Heart right ventricle (tissue), 16 donors: ENCODE results near the gene PTPRJ. TPM values are rescaled to one million over a fixed set of nuclear protein-coding genes. Genes with fewer than 3 reads are reported as not detected.

Experiments used
- ATAC-seq, 8 donors: fragments of 200-7000 bp; cut with Tn5 transposase; one replicate each; pipeline ENCODE4 v1.9.1; 2020; ENCODE audit warnings: mild to moderate bottlenecking in 8 of 8, moderate library complexity in 8 of 8, moderate number of reproducible peaks in 1 of 8
- DNase-seq, 2 donors: peaks; one replicate each; pipeline ENCODE4 v3.0.0-alpha.2; 2020
- H3K27ac ChIP-seq, 10 donors: fragments of 200-600 bp; sonication (generic) in 2 of 10; one replicate each; pipeline versions ENCODE4 v1.5.0 to v1.8.0; 2020 to 2022; ENCODE audit warnings: mild to moderate bottlenecking in 3 of 10
- H3K27me3 ChIP-seq, 7 donors: fragments of 200-600 bp; one replicate each; pipeline ENCODE4 v1.8.0; 2021 to 2022; ENCODE audit warnings: mild to moderate bottlenecking in 2 of 7
- H3K36me3 ChIP-seq, 9 donors: fragments of 200-600 bp; sonication (generic) in 1 of 9; one replicate each; pipeline versions ENCODE4 v1.5.0 to v1.8.0; 2020 to 2022; ENCODE audit warnings: mild to moderate bottlenecking in 2 of 9
- H3K4me1 ChIP-seq, 9 donors: fragments of 200-600 bp; sonication (generic) in 1 of 9; one replicate each; pipeline versions ENCODE4 v1.5.0 to v1.8.0; 2020 to 2022; ENCODE audit warnings: mild to moderate bottlenecking in 4 of 9
- H3K4me3 ChIP-seq, 10 donors: fragments of 200-600 bp; sonication (generic) in 2 of 10; one replicate each; pipeline versions ENCODE4 v1.5.0 to v1.8.0; 2020 to 2022; ENCODE audit warnings: mild to moderate bottlenecking in 7 of 10, moderate library complexity in 2 of 10
- H3K9me3 ChIP-seq, 11 donors: fragments of 200-600 bp in 10 of 11; sonication (generic) in 2 of 11; one replicate each; pipeline versions ENCODE4 v1.5.0 to v1.8.0; 2013 to 2022; ENCODE audit warnings: mild to moderate bottlenecking in 2 of 11, control low read depth in 1 of 11, moderate library complexity in 1 of 11
- WGBS, 2 donors: extraction: QIAGEN DNeasy Blood & Tissue Kit; methylation state at CpG; one replicate each; pipeline ENCODE4 v1.1.7; 2013; ENCODE audit warnings: inconsistent platforms in 1 of 2; 5-methylcytosine and 5-hydroxymethylcytosine counted together
- intact Hi-C, 10 donors: fragments of 100-400 bp; cut with DNase I; formaldehyde crosslinking; loops; one replicate each; pipeline versions ENCODE4 v1.11.1 to v1.14.2; 2022
- polyA plus RNA-seq, 2 donors: library from polyadenylated mRNA; stranded (reverse); fragments of 200-250 nt; gene quantifications; one replicate each; pipeline ENCODE4 v1.2.3, GENCODE V29; 2013
- total RNA-seq, 10 donors: library from RNA; stranded (reverse); fragmentation: NEBNext Ultra II Directional in 3 of 10; extraction: Animal tissue kit (Norgen Biotek cat#: 25700) in 3 of 10; gene quantifications; one replicate each; pipeline versions ENCODE4 v1.2.1 to v1.2.4, GENCODE V29; 2021 to 2023
- TF ChIP-seq, protein P1 (sequence below), 9 donors: fragments of 200-600 bp; sonication (generic) in 2 of 9; IDR thresholded peaks; one replicate each; pipeline versions ENCODE4 v1.5.0 to v1.8.0; 2021 to 2022; ENCODE audit warnings: antibody characterized with exemption in 9 of 9, mild to moderate bottlenecking in 5 of 9, moderate library complexity in 1 of 9
- donor health status: Arrhythmogenic right ventricular cardiomyopathy.
- donor health status: ischemic (EF 13 %, LVEDD 7.1; RV severe dilation, severe dysfunction).
- donor health status: healthy with polysubstance abuse.
- donor health status: DM: no; HTN: yes; CAD: no.
- donor health status: DM: no; HTN: no; CAD: no.
- donor health status: ischemic (EF 25% LVEDD 6.9; RV normal size, moderate dysfunction).
- donor health status: ischemic (EF 25% LVEDD 5.7; RV mildly dilated, moderate dysfunction).
- donor health status: healthy.
- donor health status: DM: yes; HTN: yes; CAD: no.
- donor health status: Ischemic cardiomyopathy.
- donor health status: ischemic (EF 35%, LVEDD 5.7; RV mildly dilated, moderate dysfunction).
- donor health status: nonischemic (EF 11% LVEDD 7.7; RV severe dilation, severe dysfunction).
- donor health status: DM: yes; HTN: yes; CAD: no.
- donor health status: PGD.
- donor health status: ischemic (EF 29% LVEDD 5.4; RV normal size, mild dysfunction).
- donor health status: nonischemic (EF 23%, LVEDD 6.1; RV moderate dilation, normal function).

Gene PTPRJ
- total and polyA plus RNA-seq, 12 donors, result 0.78 to 22.9 (median 6.7) TPM

DNA sequence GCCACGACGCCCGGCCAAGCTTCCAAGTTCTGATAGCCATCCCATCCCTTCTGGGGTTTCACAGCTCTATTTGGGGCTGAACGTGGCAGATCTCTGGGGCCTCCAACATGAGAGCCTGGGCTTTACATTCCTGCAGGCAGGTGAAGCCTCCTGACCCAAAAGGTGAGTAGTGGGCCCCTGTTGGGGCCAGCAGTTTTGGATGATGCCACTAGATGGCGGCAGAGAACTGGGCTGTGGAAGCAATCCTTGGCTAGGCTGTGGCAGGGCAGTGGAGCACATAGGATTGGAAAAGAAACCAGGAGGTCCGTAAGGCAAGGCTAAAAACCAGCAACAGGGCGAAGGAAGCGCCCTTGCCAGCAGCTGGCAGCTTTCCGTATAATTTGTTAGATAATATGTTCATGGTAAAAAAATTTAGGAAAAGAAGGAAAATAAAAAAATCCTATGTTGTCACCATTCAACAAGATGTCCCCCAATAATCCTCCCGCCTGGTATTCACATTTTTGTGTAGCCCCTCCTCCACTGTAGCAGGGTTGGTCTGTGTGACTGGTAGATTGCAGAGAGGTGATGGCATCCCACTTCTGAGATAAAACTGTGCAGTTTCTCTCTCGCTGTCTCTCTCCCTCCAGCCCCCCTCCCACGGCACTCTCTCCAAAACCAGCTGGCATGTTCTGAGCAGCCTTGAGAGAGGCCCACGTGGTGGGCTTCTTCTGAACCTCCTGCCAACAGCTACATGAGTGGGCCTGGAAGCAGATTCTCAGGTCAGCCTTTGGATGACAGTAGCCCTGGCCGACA lies 192.7 kb downstream of the PTPRJ start:
- Histone ChIP-seq H3K36me3 (peaks cover 0 to 14% (median 0%) of the 10 kb centered on the region in 9 donors), H3K27ac (peak overlapping the region in 8 of 10 donors; percentile 26 to 90 (median 66)), H3K4me1 (peaks cover 6 to 53% (median 36%) of the 10 kb centered on the region in 9 donors), H3K4me3 (peak overlapping the region in 1 of 10 donors; percentile 16), H3K9me3 (peaks cover 0 to 8% (median 0%) of the 10 kb centered on the region in 11 donors), H3K27me3 (no peaks in the 10 kb centered on the region)
- 31 to 32% methylated on average over 14 of the region's 14 CpGs for WGBS, 2 donors
- peak; percentile 60 to 67 for DNase-seq
- intact Hi-C loops, result loop anchor here in 4 of 10 donors (5.0 to 10.0 kb wide), 3 partner anchors 132 to 992 kb away; partner anchors contain the start of gene OR4S1 (in 3 of the 4)
- TF ChIP-seq, protein P1, sequence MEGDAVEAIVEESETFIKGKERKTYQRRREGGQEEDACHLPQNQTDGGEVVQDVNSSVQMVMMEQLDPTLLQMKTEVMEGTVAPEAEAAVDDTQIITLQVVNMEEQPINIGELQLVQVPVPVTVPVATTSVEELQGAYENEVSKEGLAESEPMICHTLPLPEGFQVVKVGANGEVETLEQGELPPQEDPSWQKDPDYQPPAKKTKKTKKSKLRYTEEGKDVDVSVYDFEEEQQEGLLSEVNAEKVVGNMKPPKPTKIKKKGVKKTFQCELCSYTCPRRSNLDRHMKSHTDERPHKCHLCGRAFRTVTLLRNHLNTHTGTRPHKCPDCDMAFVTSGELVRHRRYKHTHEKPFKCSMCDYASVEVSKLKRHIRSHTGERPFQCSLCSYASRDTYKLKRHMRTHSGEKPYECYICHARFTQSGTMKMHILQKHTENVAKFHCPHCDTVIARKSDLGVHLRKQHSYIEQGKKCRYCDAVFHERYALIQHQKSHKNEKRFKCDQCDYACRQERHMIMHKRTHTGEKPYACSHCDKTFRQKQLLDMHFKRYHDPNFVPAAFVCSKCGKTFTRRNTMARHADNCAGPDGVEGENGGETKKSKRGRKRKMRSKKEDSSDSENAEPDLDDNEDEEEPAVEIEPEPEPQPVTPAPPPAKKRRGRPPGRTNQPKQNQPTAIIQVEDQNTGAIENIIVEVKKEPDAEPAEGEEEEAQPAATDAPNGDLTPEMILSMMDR (IDR thresholded peaks at IDR 0.05), result peak; percentile 76 to 92 (median 87)
- ATAC-seq, result peak; percentile 46 to 77 (median 69)

DNA sequence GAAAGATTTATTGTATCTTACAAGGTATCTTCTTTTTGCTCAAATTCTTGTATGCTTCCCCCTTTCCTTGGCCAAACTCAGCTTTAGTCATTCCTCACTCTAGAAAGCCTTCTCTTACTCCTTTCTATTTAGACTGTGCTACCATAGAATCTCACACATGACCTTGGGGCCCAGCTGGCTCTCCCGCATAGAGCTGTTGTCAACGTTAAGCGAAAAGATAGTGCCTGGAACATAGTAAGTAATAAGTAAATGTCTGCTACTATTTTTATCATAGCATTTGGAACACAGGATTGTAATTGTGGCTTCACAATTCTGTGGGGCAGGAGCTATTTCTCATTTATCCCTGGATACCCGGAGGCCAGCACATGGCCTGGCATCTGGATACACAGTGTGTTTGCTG lies 197.3 kb downstream of the PTPRJ start:
- WGBS, 2 donors, result 40 to 57% methylated on average over 4 of the region's 4 CpGs
- intact Hi-C loops, result loop anchor here in 3 of 10 donors (10.0 kb wide), 2 partner anchors 127 to 987 kb away; partner anchors contain the start of gene OR4S1 (in 1 of the 3)
- DNase-seq (no peak), ATAC-seq (peak in 2 of 8 donors; percentile 66 to 73)
- Histone ChIP-seq H3K36me3 (no peaks in the 10 kb centered on the region), H3K4me1 (peaks cover 0 to 14% (median 6%) of the 10 kb centered on the region in 9 donors), H3K4me3 (no peak overlapping the region), H3K27me3 (no peaks in the 10 kb centered on the region), H3K9me3 (peaks cover 0 to 14% (median 0%) of the 10 kb centered on the region in 11 donors), H3K27ac (peak overlapping the region in 9 of 10 donors; percentile 19 to 63 (median 49))
- TF ChIP-seq, protein P1 (IDR thresholded peaks at IDR 0.05), result no peak

DNA sequence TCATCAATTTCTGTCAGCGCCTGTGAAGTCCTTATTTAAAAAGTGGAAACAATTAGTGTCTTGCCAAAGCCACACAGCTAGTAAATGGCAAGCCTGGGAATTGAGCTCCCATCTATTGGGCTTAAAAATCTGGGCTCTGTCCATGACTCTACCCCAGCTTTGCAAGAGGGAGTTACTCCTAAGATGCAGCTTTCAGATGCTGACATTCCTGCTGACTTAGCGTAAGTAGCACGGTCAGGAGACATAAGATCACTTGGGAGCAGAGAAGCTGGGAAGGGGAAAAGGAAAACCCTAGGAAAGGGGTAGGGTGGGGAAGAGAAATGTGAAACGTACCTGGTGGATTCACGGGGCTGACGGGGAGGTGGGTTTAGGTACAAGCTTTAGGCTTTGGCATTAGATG lies 200.3 kb downstream of the PTPRJ start:
- Histone ChIP-seq H3K27ac (peak overlapping the region in 1 of 10 donors; percentile 91), H3K27me3 (no peaks in the 10 kb centered on the region), H3K36me3 (no peaks in the 10 kb centered on the region), H3K4me3 (no peak overlapping the region), H3K4me1 (peaks cover 0 to 5% (median 0%) of the 10 kb centered on the region in 9 donors), H3K9me3 (peaks cover 0 to 14% (median 0%) of the 10 kb centered on the region in 11 donors)
- TF ChIP-seq, protein P1 (IDR thresholded peaks at IDR 0.05), result no peak
- ATAC-seq (no peak), DNase-seq (no peak)
- 83 to 84% methylated on average over 6 of the region's 6 CpGs for WGBS, 2 donors
- intact Hi-C loops, result no loop called here

DNA sequence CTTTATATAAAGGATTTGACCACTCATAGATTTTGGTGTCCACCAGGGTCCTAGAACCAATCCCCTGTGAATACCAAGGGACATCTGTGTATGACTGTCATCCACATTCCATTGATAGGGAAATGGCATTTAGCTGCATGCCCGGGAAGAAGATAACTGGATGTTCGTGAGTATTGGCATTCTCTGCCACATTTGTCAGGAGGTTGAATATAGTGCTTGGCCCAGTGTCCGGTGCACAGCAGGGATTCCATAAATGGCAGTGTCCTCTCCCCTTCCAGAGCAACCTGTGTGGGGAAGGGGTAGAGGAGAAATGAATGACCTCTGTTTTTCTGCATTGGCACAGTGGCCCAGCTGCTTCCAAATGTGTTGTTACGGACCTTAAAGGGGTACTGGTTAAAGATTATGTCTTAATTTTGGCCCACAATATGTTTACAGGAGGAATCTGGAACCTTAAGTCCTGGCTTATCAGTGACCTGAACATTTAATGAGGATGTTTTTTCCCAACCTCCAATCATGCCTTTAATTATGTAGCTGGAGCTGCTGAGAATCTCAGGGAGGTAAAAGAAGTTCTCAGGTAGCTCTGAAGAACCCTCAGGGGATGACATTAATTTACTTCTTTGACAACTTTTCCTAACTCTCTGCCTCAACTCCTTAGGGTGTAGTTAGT lies 202.6 kb downstream of the PTPRJ start:
- H3K27ac ChIP-seq, result peak overlapping the region in 8 of 10 donors; percentile 50 to 93 (median 80)
- H3K9me3 ChIP-seq, result peaks cover 0 to 16% (median 0%) of the 10 kb centered on the region in 11 donors
- H3K4me3 ChIP-seq, result no peak overlapping the region
- WGBS, 2 donors, result 41 to 43% methylated on average over 4 of the region's 4 CpGs
- no peaks in the 10 kb centered on the region for H3K27me3 ChIP-seq
- DNase-seq (peak in 1 of 2 donors; percentile 65), ATAC-seq (peak; percentile 84 to 99 (median 96))
- peaks cover 0 to 5% (median 0%) of the 10 kb centered on the region in 9 donors for H3K4me1 ChIP-seq
- intact Hi-C loops, result no loop called here
- no peaks in the 10 kb centered on the region for H3K36me3 ChIP-seq
- TF ChIP-seq, protein P1 (IDR thresholded peaks at IDR 0.05), result no peak
